ENCODE results near the gene TMEM47. TPM values are rescaled to one million over a fixed set of nuclear protein-coding genes. Genes with fewer than 3 reads are reported as not detected.

The TMEM47 gene
- polyA plus RNA-seq, 1 donor: 31.7 TPM

GRCh38 chrX:34586346-34586911 is 70.7 kb downstream of the TMEM47 start:
- DNase-seq: no peak

- no peak for DNase-seq
Measured at GRCh38 chrX:34585561-34585960, 71.5 kb downstream of the TMEM47 start.

GRCh38 chrX:34584781-34585180 is 72.3 kb downstream of the TMEM47 start:
- DNase-seq: no peak

GRCh38 chrX:34580069-34580468 is 77.0 kb downstream of the TMEM47 start:
- no peak for DNase-seq

- peak; percentile 39 for DNase-seq
Measured at GRCh38 chrX:34578237-34578636, 78.8 kb downstream of the TMEM47 start.
